HUES6 (cell line): ENCODE results near the gene PLA2G6.

Experiments used
- H3K27ac ChIP-seq: 2 replicates; pipeline ENCODE4 v1.7.0; 2013; ENCODE audit warnings: low read depth, mild to moderate bottlenecking, low read length, inconsistent platforms
- H3K27me3 ChIP-seq: 2 replicates; pipeline ENCODE4 v1.6.1; 2013; ENCODE audit warnings: low read length; ENCODE audit not compliant: control insufficient read depth, insufficient read depth
- H3K36me3 ChIP-seq: 2 replicates; pipeline ENCODE4 v1.6.1; 2013; ENCODE audit warnings: low read length; ENCODE audit not compliant: control insufficient read depth, insufficient read depth
- H3K4me1 ChIP-seq: 2 replicates; pipeline ENCODE4 v1.6.1; 2013; ENCODE audit warnings: low read length; ENCODE audit not compliant: control insufficient read depth, insufficient read depth
- H3K4me3 ChIP-seq: 2 replicates; pipeline ENCODE4 v1.5.1; 2013; ENCODE audit warnings: low read depth, low read length
- H3K9ac ChIP-seq: one replicate; pipeline ENCODE4 v1.6.1; 2013; ENCODE audit warnings: mild to moderate bottlenecking, low read length
- H3K9me3 ChIP-seq: 2 replicates; pipeline ENCODE4 v1.6.1; 2013; ENCODE audit warnings: low read depth, low read length; ENCODE audit not compliant: control insufficient read depth, insufficient read depth

The PLA2G6 gene

GRCh38 chr22:38106814-38107578 lies 74.6 kb downstream of the PLA2G6 start:
- no peak overlapping the region for H3K27ac ChIP-seq

DNA sequence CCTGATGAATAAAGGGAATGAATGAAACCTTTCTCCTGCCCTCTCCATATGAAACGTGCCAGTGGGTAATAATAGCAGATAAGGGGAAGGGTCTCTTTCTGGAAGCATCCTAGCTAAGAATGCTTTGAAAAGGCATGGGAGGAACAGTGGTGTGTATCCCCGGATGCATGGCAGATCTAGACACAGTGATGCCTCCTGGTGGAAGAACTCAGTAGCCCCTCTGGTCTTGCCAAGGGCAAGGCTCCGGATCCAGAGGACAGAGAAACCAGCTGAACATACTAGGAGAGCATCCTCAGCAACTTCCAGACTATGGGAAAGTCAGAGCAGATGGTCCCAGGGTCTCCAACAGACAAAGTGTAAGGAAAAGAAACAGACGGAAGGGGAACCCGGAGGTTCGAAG lies 77.5 kb downstream of the PLA2G6 start:
- Histone ChIP-seq H3K27ac (no peak overlapping the region), H3K27me3 (no peaks in the 10 kb centered on the region), H3K9ac (no peak overlapping the region), H3K4me3 (no peak overlapping the region), H3K4me1 (no peaks in the 10 kb centered on the region), H3K9me3 (no peaks in the 10 kb centered on the region), H3K36me3 (no peaks in the 10 kb centered on the region)

More at GRCh38 chr22:38106814-38107578, 74.6 kb downstream of the PLA2G6 start:
- no peak overlapping the region for H3K4me3 ChIP-seq
- peaks cover 4% of the 10 kb centered on the region for H3K27me3 ChIP-seq
- no peaks in the 10 kb centered on the region for H3K9me3 ChIP-seq
- peaks cover 10% of the 10 kb centered on the region; the same call in 1 of the 2 replicates for H3K4me1 ChIP-seq
- H3K36me3 ChIP-seq: peaks cover 1% of the 10 kb centered on the region; the same call in 1 of the 2 replicates
- no peak overlapping the region for H3K9ac ChIP-seq

GRCh38 chr22:38103641-38104040 lies 78.0 kb downstream of the PLA2G6 start:
- H3K4me1 ChIP-seq: no peaks in the 10 kb centered on the region
- no peaks in the 10 kb centered on the region for H3K27me3 ChIP-seq
- no peaks in the 10 kb centered on the region for H3K9me3 ChIP-seq
- H3K9ac ChIP-seq: no peak overlapping the region
- H3K36me3 ChIP-seq: no peaks in the 10 kb centered on the region
- H3K27ac ChIP-seq: no peak overlapping the region
- H3K4me3 ChIP-seq: no peak overlapping the region

DNA sequence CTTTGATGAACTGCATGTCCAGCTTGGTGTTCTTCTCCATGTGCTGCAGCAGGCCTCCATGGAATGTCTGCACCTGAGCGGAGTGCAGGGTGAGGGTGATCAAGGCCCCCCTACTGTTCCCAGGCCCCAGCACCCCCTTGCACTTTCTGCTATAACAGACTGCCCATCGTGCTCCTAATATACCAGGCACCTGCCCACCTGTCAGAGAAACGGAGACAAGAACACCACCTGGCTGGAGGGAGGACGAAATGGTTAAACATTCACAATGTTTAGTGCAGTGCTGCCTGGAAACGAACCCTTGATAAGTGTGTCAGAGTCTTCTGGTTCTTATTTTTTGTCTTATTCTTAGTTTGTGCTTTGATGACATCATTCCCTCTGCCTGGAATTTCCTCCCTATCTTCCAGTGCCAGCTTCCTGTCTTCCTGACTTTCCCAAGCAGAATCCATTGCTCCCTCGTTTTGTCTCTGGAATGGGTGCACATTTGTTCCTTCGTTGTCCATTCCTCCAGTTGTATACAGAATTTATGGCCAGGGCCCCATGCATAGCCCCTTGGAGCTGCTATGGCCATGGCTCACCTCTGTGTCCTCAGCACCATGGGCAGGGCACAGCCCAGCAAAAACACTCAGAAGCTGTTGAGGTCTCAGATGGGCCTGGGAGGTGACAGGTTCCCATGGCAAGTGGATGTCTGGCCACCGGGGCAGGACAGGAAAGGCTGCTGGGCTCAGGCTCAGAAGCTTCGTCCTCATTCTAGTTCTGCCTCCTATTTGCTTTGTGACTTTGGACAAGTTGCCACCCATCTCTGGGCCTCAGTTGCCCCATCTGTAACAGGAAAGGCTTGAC lies 83.0 kb downstream of the PLA2G6 start:
- H3K36me3 ChIP-seq: no peaks in the 10 kb centered on the region
- H3K4me1 ChIP-seq: peaks cover 5% of the 10 kb centered on the region
- H3K27ac ChIP-seq: no peak overlapping the region
- no peaks in the 10 kb centered on the region for H3K9me3 ChIP-seq
- no peaks in the 10 kb centered on the region for H3K27me3 ChIP-seq
- no peak overlapping the region for H3K4me3 ChIP-seq
- H3K9ac ChIP-seq: no peak overlapping the region

DNA sequence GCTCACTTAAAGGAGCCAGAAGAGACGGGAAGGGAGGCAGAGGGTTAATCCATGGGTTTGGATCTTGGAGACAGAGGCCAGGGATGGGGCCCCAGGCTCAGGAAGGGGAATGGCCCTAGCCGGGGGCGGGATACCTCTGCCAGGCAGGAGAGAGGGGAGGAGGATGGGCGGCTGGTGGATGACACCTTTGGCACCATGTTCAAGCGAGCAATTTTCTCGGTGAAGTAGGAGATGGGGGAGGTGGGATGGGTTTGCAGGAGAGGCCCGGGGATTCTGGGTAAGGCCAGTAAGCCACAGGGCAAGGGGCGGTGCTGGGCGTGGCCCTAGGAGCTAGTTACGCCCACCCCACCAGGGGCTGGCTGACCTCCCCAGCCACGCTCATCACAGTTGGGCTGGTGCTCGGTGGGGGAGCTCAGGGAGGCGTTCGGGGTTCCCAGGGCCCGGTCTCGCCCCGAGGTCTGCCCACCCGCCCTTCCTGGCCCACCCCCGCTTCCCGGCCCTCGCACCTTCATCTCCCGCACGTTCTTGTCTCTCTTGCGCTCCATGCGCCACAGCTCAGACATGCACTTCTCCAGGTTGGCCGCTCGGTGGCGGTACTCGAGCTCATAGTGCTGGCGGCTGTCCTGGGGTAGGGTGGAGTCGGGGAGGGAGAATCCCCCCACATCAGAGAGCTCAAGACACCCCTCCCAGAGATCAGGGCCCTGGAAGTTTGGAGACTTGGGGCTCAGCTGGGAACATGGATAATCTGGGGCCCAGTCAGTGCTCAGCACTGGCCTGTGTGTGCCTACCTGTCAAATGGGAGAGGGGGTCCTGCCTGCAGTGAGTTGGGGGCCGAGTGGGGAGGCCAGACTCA lies 83.8 kb downstream of the PLA2G6 start:
- Histone ChIP-seq H3K36me3 (no peaks in the 10 kb centered on the region), H3K27ac (no peak overlapping the region), H3K4me3 (peak overlapping the region; percentile 51), H3K4me1 (peaks cover 5% of the 10 kb centered on the region), H3K9ac (peak overlapping the region; percentile 19), H3K27me3 (no peaks in the 10 kb centered on the region), H3K9me3 (no peaks in the 10 kb centered on the region)

GRCh38 chr22:38097058-38097457 lies 84.6 kb downstream of the PLA2G6 start:
- peak overlapping the region; percentile 51 for H3K4me3 ChIP-seq
- no peaks in the 10 kb centered on the region for H3K27me3 ChIP-seq
- no peak overlapping the region for H3K27ac ChIP-seq
- H3K9me3 ChIP-seq: no peaks in the 10 kb centered on the region
- H3K36me3 ChIP-seq: no peaks in the 10 kb centered on the region
- H3K4me1 ChIP-seq: peaks cover 5% of the 10 kb centered on the region
- peak overlapping the region; percentile 19 for H3K9ac ChIP-seq

- Histone ChIP-seq H3K9me3 (no peaks in the 10 kb centered on the region), H3K27me3 (no peaks in the 10 kb centered on the region), H3K36me3 (no peaks in the 10 kb centered on the region), H3K4me1 (peaks cover 17% of the 10 kb centered on the region; the same call in 1 of the 2 replicates), H3K9ac (no peak overlapping the region), H3K4me3 (peak overlapping the region; percentile 35; the same call in 1 of the 2 replicates), H3K27ac (no peak overlapping the region)
These were observed 92.2 kb downstream of the PLA2G6 start for GRCh38 chr22:38089474-38089851.

GRCh38 chr22:38088629-38089473 lies 92.8 kb downstream of the PLA2G6 start:
- Histone ChIP-seq H3K27ac (no peak overlapping the region), H3K9ac (no peak overlapping the region), H3K4me3 (peak overlapping the region; percentile 35; the same call in 1 of the 2 replicates), H3K36me3 (no peaks in the 10 kb centered on the region), H3K27me3 (no peaks in the 10 kb centered on the region), H3K4me1 (peaks cover 22% of the 10 kb centered on the region), H3K9me3 (no peaks in the 10 kb centered on the region)

GRCh38 chr22:38087855-38088254 lies 93.8 kb downstream of the PLA2G6 start:
- Histone ChIP-seq H3K9ac (no peak overlapping the region), H3K27me3 (peaks cover 3% of the 10 kb centered on the region), H3K27ac (no peak overlapping the region), H3K36me3 (no peaks in the 10 kb centered on the region), H3K4me3 (no peak overlapping the region), H3K9me3 (no peaks in the 10 kb centered on the region), H3K4me1 (peaks cover 30% of the 10 kb centered on the region)

GRCh38 chr22:38086942-38087341 lies 94.7 kb downstream of the PLA2G6 start:
- H3K27ac ChIP-seq: no peak overlapping the region
- H3K4me3 ChIP-seq: no peak overlapping the region
- H3K36me3 ChIP-seq: no peaks in the 10 kb centered on the region
- no peak overlapping the region for H3K9ac ChIP-seq
- peaks cover 36% of the 10 kb centered on the region for H3K4me1 ChIP-seq
- H3K9me3 ChIP-seq: no peaks in the 10 kb centered on the region
- H3K27me3 ChIP-seq: peaks cover 12% of the 10 kb centered on the region
